Left lobe of liver (tissue), 2 donors: Measurements from ENCODE around the gene ROPN1L. TPM values are rescaled to one million over a fixed set of nuclear protein-coding genes. Genes with fewer than 3 reads are reported as not detected.

Source experiments
- ATAC-seq: fragments of 200-7000 bp; cut with Tn5 transposase; one replicate; pipeline ENCODE4 v1.9.1; 2020; ENCODE audit warnings: mild to moderate bottlenecking, moderate library complexity
- DNase-seq: peaks from one replicate; pipeline ENCODE4 v3.0.0-alpha.2; 2020; ENCODE audit warnings: low spot score
- total RNA-seq: library from RNA; stranded (reverse); gene quantifications from one replicate; pipeline ENCODE4 v1.2.1, GENCODE V29; 2021
- donor health status: DM: no; HTN: no; CAD: no; lungs with moderate emphysema.
- donor health status: DM: no; HTN: yes; CAD: no.

The ROPN1L gene
- total RNA-seq, 1 donor from 2014 or later, result 0.35 TPM

GRCh38 chr5:10427201-10427600 lies 14.5 kb upstream of the ROPN1L start:
- DNase-seq (no peak), ATAC-seq (no peak)

GRCh38 chr5:10427978-10428377 lies 13.7 kb upstream of the ROPN1L start:
- no peak for DNase-seq
- ATAC-seq, result peak; percentile 33

- ATAC-seq (no peak), DNase-seq (no peak)
These were observed 10.3 kb upstream of the ROPN1L start for GRCh38 chr5:10431415-10431814.

- no peak for ATAC-seq
- DNase-seq, result no peak
These were observed 9.3 kb upstream of the ROPN1L start for GRCh38 chr5:10432059-10433008.

DNA sequence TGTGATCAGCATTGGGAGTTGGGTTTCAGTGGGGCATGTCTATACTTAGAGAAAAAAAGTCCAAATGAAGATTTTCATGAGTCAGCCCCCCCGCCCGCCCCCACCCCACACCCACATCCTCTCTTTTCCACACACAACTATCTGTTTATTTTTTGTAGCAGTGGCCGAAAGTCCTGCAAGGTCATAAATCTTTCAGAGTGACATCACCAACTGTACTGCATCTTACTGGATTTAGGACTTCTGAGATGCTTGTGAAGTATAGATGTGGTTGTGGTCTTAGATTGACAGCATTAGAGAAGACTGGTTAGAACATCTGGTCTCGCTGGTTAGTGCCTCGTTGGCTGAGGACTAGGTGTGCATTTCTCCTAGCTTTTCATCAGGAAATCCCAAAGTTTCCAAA lies 7.3 kb upstream of the ROPN1L start:
- ATAC-seq, result no peak
- DNase-seq, result no peak

- no peak for DNase-seq
- no peak for ATAC-seq
These were observed 3.4 kb upstream of the ROPN1L start for GRCh38 chr5:10438301-10438700.

DNA sequence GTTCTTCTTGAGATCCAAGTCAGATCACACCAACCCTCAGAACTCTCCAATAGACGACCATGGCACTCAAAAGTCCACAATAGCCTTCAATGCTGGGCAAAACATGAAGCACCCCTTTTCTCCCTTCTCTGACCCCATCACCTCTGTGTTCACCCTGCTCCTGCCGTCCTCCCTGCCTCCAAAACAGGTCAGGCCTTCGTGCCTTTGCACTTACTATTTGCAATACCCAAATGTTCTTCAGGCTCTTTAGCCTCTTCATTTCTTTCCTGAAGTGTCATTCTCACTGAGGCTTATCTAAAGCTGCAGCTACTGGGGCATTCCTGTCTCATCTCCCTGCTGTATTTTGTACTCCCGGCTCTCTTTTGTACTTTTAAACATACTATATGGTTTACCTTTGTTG lies 2.0 kb upstream of the ROPN1L start:
- ATAC-seq (no peak), DNase-seq (no peak)

DNA sequence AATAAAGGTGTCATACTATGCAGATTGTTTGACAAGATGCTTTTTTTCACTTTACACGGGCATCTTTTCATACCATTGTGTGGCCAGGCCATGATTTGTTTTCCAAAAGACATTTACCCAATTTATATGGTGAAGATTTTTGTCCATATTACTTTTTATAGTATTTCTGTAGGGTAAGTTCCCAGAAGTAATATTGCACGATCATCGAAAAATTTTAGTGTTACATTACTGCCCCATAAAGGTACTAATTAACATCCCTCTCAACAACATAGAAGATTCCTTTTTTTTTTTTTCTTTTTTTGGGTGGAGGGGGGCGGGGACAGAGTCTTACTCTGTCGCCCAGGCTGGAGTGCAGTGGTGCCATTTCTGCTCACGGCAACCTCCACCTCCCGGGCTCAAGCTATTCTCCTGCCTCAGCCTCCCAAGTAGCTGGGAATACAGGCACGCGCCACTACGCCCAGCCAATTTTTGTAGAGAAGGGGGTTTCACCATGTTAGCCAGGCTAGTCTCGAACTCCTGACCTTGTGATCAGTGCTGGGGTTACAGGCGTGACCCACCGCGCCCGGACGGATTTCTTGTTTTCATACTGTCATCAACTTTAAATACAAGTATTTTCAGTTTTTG lies 1.2 kb upstream of the ROPN1L start:
- ATAC-seq, result no peak

DNA sequence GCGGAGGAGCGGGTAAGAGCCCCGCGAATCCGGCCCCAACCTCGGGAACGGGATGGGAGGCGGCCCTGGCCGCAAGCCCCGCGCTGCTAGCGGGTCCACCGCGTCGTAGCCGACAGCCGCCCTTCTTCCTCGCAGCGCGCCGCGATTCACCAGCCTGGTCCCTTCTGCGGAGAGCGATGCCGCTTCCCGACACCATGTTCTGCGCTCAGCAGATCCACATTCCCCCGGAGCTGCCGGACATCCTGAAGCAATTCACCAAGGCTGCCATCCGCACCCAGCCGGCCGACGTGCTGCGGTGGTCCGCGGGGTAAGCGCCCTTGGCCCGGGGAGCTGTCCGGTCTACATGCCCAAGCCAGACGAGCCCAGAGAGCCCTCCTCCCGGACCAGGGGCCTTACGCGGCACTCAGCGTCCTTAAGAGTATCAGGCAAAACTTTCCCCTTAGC lies 335 bp downstream of the ROPN1L start:
- ATAC-seq, result peak; percentile 60
- no peak for DNase-seq

More for the DNA sequence above, 1.2 kb upstream of the ROPN1L start:
- no peak for DNase-seq

- no peak for ATAC-seq
- DNase-seq, result no peak
These were observed 897 bp downstream of the ROPN1L start for GRCh38 chr5:10442576-10442975.

DNA sequence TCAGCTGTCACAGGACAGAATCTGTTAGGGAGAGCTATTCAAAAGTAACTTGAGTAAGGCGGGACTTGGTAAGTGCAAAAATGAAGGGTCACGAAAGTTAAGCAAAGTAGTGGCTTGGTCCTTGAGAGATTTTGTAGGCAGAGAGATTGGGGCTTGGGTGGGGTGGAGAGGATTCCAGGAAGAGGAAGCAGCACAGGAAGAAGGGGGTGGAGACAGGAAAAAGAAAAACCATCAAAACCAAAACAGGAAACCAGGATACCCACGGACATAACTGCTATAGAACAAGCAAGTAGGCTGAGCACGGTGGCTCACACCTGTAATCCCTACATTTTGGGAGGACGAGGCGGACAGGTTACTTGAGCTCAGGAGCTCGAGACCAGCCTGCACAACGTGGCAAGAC lies 3.7 kb downstream of the ROPN1L start:
- no peak for DNase-seq
- no peak for ATAC-seq

DNA sequence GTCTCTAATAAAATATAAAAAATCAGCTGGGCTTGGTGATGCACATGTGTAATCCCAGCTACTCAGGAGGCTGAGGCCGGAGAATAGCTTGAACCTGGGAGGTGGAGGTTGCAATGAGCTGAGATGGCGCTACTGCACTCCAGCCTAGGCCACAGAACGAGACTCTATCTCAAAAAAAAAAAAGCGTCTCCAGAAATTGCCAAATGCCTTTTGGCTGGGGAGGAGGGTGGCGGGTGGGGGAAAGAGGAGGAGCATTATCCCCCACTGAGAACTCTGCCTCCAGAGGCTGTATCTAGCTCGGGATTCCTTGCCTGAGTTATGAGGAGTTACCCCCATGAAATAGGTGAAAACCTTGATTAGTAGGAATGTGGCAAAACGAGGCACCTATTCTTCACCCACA lies 4.8 kb downstream of the ROPN1L start:
- ATAC-seq, result no peak
- DNase-seq, result no peak

GRCh38 chr5:10447041-10447440 lies 5.4 kb downstream of the ROPN1L start:
- no peak for ATAC-seq

DNA sequence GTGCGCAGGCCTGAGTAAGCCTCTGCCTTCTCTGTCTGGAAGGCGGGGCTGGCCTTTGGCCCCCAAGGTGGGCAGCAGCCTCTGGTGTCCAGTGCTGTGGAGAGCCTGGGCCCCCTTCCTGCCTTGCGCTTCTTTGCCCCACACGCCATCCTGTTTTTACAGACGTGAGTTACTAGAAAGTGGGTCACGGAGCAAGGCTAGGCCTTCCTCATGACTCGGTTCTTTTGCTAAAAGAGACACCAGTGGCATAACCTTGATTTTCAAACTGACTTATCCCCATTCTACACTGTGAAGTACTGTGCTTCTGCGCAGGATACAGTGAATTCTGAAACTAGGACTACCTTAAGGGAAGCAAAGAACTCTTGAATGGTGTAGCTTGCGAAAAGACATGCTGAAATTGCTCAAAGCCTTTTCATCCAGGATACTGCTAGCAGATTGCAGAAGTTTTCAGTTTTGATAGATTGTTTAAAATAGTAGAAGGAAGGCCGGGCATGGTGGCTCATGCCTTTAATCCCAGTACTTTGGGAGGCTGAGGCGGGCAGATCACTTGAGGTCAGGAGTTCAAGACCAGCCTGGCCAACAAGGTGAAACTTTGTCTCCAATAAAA lies 7.2 kb downstream of the ROPN1L start:
- DNase-seq (no peak), ATAC-seq (no peak)

More at GRCh38 chr5:10447041-10447440, 5.4 kb downstream of the ROPN1L start:
- no peak for DNase-seq

- peak; percentile 46 for DNase-seq
- ATAC-seq, result no peak
These were observed 9.6 kb downstream of the ROPN1L start for GRCh38 chr5:10451137-10451824.

DNA sequence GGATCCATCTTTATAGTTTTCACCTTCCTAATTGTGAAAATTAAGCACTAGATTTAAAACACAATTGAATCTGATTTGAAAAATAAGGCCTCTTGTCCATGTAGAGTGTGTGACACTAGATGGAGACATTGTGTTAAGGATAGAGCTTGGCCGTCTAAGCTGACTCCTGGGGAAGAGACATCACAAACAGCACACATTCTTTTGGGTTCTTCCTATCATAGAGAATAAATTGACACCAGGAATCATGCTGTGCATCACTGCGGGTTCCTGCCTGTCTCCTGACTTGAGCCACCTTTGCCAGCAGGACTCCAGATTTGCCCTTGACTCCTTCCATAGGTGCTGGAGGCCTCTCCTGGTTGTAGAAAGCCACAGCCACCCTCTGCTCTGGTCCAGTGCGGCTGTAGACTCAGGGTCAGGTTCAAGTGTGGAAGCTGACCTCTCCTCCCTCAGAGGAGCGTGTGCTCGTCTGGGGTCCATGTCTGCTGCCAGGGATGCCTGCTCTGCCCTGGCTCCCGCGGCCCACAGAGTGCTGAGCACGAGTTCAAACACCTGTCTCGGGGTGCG lies 11.2 kb downstream of the ROPN1L start:
- ATAC-seq (peak; percentile 97), DNase-seq (peak; percentile 40)

DNA sequence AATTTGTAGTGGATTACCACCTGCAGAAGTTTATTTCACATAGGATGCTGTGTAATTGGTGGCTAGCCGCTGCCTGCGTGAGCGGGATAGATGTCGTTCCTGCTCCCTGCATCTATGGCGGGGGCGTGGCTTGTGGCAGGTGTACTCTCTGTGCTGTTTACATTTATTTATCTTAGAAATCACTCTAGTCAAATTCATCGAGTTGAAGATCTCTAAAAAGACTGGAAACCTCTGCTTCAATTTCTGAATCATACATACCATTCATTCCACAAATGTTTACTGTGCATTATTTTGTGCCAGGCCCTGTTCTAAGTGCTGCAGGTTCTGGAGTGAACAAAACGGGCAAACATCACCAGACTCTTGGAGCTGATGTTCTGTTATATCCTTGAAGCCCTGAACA lies 11.9 kb downstream of the ROPN1L start:
- DNase-seq (peak; percentile 21), ATAC-seq (no peak)

DNA sequence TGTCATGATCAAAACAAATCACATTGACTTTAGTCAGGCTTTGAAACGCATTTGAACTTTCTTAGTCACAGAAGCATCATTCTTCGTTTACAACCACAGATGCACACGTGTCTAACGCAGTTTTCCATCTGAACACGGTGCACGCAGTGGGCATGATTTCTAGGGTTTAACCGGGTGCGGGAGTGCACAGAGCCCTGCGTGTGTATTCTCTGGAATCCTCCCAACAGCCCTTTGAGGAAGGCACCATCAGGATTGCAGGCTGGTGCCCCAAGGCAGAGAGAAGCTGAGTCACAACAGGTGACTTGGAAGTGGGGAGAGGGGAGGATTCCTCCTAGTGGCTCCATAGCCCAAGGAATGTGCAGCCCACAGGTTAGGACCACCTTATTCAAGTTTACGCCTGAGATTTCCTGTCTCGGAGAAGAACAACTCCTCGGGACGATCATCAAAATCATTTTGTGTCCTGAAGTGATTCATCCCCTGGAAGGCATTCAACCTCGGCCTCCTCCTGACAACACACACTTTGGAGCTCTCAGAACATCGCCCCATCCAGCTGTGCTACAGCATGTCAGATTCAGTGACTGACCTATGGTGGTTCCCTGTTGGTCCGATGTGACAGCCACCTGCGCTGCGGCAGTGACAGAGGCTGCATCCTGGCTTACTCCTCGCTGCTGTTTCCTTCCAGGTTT lies 13.1 kb downstream of the ROPN1L start:
- DNase-seq, result peak; percentile 34
- ATAC-seq, result no peak

GRCh38 chr5:10455277-10455670 lies 13.6 kb downstream of the ROPN1L start:
- DNase-seq (no peak), ATAC-seq (no peak)
